ENCODE measurements around the gene AHRR.
"Not testable (repeated sequence)": the region's sequence is repeated elsewhere in the genome, so short reads cannot be mapped to it uniquely, and the experiment has no call there.

The AHRR gene

DNA sequence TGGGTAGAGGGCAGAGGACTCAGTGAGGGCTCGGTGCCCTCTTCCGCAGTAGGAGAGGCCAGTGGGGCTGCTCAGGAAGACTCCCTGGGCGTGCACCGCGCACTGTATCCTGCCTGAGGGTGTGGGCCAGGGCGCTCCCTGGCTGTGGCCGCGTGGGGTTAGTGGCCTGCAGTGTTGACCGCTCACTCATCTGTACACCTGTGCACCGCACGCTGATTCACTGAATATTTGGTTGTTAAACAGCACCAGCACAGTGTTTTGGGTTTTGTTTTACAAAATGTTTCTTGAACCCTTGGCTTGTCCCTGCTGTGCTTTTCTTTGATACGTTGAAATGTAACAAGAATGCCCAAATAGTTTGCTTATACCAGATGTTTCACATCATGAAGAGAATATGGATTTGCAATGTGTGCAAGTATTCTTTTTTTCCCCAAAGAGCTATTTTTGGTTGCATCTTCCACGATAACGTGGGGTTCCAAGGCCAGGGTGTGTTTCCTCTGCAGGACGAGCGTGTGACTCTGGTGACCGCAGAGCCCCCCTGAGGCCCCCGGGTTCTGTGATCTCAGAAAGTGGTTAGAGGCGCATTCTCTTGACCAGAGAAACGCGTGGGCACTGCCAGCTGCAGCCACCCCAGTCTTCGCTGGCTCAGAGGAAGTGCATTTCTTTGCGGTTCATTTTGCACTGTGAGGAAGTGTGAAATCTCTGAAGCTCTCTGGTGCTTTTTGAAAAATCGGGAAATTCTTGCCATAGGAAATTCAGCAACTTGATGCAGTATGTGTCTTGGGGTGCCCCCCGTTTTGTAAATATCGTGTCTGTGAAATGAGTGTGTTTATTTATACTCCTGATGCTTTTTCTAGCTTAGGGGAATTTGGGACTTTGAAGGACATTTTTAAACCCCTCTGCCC, 46.9 kb downstream of the AHRR start:
- no peak for DNase-seq (ENCODE audit: low read depth)

DNA sequence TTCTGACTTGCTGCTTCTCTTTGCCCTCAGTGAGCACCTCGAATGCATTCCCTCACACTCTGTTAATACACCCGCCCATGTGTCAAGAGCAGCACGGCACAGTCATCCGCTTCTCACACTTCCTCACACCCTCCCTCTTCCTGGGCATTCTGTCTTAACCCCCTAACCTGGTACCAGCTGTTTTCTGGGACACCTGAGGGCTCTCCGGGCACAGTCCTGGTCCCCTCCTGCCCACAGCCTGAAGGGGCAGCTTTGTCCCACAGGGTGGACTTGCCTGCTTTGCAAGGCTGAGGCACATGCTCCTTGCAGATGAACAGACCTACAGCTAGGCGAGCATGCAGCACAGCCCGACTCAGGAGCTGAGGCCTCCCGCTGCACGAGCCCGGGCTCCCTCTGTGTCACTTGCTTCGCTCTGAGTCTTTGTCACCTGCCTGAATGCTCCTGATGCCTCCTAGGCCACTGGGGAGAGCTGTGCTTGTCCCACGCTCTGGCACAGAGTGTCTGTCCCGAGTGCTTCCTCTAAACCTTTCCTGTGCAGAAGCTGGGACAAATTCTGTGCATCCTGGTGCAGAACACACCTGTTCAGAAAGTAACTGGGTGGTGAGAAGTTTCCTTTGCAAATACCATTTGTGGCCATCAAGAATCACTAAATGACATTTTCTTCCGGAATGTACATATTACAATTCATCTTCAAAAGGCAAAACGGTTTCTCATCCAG, 47.8 kb downstream of the AHRR start:
- DNase-seq (ENCODE audit: low read depth): no peak

DNA sequence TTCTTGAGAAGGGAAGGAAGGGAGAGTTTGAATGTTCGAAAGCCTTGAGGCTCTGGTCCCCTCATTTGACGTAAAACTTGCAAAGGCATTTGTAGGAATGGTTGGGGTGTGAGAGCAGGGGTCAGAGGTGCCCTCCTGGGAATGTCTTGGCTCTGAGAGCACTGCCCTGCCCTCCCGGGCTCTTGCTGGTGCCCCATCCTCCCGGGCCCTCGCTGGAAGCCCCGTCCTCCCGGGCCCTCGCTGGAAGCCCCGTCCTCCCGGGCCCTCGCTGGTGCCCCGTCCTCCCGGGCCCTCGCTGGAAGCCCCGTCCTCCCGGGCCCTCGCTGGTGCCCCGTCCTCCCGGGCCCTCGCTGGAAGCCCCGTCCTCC, 48.3 kb downstream of the AHRR start:
- DNase-seq (ENCODE audit: low read depth): not testable (repeated sequence)

DNA sequence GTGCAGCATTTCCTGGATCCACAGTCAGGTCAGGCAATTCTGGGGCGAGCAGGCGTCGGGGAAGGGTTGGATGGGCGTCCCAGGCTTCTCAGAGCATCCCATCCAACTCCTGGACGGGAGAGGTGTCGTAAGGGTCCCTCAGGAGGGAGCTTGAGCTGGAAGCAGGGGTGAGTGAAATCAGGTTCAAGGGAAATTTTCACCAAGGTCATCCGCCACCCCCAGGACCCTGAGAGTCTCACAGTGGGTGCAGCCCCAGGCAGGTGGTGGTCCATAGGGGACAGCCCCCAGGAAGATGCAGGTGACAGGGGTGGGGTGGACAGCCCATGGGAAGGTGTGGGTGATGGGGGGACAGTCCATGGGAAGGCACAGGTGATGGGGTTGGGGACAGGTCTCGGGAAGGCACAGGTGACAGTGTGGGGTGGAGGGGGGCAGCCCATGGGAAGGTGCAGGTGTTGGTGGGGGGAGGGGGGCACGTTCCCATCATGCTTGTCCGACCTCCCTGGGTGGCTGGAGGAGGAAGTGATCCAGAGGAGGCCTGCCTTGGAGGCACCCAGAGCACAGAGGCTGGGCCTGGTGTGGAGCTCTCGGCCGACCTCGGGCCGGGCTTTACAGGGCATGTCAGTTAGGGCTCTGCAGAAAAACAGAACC, 48.9 kb downstream of the AHRR start:
- no peak for DNase-seq (ENCODE audit: low read depth)

DNA sequence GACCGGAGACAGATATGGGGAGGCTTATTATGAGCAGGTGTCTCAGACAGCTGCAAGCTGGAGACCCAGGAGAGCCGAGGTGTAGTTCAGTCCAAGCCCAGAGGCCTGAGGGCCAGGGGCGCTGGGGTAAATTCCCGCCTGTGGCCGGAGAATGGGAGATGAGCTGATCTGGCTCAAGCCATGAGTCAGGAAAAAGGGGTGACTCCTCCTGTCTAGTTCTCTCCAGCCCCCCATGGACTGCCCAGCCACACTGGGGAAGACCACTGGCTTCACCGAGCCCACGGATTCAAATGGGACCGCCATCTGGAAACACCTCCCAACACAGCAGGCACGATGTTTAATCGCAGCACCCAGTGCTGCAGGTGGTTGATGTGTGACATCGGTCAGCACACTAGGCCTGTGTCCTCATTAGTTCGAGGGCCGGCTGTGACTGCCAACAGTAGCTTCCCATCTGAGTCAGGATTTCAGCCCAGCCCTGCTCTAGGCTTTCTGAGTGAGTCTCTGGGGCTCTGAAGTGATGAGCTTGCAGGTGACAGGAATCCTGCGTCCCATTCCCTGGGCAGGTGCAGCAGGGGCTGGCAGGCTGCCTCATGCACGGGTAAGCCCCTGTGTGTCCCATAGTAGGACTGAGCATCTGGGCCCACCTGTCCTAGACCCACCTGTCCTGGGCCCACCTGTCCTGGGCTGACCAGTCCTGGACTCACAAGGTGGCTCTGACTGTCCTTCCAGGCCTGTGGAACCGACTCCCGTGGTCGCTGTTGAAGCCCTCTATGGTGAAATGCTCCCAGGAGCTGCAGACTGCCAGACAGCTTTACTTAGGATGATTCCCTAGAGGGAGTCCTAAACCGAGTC, 49.7 kb downstream of the AHRR start:
- no peak for DNase-seq (ENCODE audit: low read depth)

DNA sequence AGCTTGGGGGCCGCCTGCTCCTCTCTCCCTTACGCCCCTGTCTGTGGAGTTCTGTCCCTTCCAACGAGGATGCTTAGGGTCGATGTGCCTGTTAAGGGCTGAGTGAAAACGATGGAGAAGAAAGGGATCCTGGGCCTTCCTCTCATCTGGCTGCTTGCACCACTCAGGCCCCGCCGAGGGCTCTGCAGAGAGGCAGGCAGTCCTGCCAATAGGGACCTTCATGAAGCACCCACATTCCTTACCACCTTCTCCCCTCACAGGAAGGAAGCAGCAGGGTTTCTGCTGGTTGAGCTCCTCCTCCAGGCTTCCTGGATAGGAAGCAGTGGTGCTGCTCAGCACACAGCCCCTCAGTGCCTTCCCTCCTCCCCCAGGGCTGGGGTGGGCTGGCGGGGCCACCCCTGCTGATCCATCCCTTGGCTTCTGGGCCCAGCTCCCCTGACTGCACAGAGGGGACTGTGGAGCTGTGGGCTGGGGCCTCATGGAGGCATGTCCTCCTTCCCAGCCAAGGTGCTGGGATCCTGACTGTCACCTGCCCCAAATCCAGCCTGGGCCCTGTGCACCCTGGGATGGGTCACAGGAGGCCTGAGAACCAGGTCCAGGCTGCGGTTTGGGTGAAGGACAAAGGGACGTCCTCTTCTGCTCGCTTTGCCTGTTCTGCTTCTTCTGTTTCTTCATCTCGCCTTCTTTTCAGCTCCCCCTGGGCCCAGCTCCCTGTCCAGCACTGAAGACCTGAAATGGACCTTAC, 50.5 kb downstream of the AHRR start:
- DNase-seq (ENCODE audit: low read depth): no peak

DNA sequence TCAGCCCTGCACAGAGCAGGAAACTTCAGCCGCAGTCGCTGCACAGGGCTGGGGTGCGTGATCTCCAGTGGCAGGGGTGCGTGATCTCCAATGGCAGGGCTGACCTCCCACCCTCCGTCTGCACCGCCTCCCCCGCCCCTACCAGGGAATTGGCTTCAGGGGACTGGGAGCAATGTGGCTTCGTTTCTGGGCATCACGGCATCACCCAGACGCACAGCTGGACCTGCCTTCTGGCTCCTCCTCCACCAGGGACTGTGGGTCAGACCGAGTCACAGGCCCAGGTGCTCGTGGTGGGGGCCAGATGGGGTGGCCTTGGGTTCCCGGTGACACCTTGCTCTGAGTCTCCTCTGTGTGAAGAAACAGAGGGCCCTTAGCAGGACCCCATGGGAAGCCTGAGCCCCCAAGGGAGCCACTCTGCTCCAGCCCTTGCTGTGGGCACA, 51.1 kb downstream of the AHRR start:
- no peak for DNase-seq (ENCODE audit: low read depth)

DNA sequence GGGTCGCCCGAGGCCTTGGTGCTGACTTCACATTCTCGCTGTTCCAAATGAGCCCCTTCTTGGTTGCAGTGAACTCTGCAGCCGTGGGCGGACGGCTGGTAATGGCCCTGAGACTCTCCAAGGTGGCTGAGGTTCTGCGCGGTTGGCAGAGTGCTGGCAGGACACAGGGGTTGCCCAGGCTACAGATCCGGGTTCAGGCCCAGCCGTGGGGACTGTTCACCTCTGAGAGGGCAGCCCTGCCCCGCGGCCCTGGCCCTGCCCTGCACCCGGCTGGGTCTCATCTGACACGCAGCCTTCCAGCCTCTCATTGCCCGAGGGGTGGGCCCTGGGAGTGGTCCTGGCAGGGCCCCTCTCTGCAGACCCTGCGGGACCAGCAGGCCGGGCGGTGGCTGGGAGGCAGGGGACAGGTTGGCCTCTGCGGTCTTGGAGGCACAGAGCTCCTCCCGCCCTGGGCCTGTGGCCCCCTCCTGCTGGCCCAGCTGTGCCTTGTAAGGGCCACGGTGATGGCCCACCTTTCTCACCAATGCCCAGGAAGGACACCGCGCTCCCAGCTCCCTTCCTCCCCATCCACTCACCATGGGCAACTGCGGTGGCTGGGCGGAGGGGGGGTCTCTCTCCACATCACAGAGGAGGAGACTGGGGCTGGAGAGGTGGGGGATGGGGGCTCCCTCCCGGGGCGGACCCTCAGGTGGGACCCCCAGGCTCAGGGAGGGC, 51.6 kb downstream of the AHRR start:
- no peak for DNase-seq (ENCODE audit: low read depth)

DNA sequence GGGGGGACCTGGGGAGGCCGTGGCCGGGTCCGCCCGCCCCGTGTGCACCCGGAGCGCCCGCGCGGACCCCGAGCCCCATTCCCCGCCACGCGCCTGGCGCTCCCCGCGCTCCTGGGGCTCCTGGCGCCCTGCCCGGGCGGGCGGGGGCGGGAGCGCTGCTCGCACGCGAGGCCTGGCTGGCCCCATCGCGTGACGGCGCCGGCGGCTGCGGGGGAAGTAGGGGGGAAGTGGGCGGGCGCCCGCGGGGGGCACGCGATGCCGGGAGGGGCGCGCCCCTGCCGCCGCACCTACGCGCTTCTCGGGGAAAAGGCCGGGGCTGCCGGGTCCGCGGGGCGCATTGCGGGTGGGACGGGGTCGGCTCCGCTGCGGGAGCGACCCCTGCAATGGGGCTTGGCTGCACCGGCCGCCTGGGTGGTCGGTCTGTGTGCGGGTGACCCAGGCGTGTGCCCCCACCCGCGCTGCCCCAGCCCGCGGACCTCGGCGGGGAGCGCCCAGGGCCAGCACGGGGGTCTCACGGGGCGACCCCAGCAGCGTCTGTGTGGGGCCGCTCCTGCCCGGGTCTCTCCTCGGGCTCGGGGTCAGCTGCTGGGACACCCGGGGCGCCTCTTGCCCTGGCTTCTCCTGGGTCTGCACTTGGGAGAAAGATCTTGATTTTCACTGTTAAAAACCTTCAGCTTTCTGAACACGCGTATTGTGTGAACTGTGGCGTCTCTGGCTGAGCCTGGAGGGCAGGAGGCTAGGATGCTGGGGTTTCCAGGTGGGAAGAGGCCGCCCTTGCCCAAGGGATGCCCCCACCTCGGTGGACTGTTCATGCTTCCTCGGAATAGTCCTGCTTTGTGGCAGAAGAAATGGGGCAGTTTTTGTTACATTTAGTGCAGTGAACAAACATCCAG, 52.4 kb downstream of the AHRR start:
- peak; percentile 24 for DNase-seq (ENCODE audit: low read depth)

DNA sequence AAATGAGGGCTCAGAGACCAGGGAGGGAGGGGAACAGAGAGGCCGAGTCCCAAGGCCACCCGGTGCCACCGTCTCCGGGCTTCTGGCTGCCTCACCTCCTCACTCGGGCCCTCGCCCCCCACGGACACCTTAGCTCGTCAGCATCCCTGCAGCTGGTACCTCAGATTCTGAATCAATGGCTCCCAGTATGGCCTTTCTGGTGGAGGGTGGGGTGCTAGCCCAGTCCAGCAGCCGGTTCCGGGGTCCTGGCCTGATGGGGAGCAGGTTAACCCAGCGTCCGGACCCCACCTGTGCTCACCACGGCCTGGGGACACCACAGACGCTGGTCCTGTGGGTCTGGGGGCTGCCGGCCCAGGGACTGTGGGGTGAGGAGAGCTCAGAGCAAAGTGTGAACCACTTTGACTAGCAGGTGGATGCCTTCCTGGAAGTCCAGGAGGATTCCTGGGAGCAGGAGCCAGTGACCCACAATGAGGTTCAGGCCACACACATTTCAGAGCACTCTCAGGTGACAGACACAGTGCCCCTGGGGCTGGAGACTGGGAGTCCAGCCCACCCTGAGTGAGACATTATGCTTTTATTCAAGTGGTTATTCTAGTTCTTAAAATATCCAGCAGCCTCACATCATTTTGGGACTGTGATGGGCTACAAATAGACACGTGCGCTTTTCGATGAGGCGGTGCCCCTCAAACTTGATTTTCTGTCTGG, 53.3 kb downstream of the AHRR start:
- no peak for DNase-seq (ENCODE audit: low read depth)

DNA sequence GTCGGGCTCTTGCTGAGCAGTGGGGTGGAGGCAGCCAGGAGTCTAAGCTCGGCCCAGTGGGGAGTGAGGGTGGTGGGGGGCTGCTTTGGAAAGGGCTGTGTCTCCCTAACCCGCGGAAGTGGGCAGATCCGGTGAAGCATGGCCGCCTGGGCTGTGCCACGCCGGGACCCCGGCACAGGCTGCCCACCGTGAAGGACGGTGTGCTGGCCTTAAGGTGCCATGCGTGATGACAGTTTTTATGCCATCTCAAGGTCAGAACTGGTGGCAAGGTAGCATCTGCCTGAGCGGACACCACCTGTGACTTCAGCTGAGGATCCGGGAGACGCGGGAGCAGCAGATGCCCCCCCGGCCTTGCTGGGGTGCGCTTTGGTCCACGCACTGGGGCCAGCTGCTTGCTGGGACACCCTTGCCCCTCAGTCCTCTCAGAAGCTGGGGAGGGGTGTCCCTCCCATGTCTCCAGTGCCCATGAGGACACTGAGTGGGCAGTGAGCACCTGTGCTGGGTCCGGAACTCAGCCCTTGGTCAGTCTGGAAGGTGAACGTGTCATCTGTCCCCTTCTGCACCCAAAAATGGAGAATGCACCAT, 53.9 kb downstream of the AHRR start:
- no peak for DNase-seq (ENCODE audit: low read depth)

DNA sequence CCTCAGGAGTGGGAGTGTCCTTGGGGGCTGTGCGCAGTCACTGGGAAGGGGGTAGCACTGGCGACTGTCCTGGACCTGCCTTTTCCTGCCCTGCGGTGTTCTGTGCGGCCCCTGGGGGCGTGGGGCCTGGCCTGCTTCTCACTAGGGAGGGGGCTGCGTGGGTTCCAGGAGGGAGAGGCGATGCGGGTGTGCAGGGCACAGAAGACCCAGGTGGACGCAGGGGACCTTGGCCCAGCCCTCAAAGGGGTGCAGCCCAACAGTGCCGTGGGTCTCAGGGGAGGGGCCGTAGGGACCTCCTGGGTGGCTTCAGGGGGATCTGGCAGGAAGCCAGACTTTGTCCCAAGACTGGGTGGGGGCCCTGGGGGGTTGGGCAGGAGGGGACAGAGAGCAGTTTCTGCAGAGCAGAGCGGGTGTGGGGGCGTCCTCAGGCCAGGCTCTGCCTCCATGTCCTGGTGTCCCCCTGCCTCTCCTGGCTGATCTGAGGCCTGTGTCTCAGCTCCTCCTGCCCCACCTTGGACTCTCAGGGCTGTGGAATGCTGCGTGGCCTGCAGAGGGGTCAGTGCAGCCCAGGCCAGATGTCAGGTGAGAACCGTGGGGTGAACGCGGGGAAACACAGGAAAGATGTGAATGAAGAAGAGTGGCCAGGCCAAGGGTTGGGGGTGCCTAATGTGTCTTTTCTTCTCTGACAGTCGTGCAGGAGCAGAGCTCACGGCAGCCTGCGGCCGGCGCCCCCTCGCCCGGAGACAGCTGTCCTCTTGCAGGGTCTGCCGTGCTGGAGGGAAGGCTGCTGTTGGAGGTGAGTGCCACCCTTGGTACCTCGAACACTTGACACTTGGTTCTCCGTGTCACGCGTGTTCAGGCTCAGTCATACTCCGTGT, 54.6 kb downstream of the AHRR start:
- DNase-seq (ENCODE audit: low read depth): no peak

DNA sequence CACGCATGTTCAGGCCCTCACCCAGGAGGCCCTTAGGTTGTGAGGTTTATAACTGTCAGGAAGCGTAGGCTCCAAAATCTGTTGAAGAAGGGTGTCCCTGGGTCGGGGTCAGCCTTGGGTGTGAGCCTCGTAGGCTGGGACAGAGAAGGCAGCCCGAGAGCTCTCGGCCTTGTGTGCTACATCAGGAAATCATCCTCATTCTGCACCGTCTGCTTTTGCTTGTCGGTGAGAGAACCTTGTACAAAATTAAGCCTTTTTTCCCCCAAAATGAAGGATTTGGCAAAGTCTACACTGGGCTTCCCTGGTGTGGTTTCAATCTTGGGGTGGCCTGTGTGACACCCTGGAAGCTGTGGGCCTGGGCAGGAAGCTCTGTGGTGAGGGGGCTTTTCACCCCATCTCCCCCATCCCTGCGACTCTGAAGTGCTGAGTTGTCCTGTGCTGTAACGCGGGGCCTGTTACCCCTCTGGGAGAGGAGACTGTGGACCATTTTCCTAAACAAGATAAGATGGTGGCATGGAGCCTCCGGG, 55.3 kb downstream of the AHRR start:
- no peak for DNase-seq (ENCODE audit: low read depth)

DNA sequence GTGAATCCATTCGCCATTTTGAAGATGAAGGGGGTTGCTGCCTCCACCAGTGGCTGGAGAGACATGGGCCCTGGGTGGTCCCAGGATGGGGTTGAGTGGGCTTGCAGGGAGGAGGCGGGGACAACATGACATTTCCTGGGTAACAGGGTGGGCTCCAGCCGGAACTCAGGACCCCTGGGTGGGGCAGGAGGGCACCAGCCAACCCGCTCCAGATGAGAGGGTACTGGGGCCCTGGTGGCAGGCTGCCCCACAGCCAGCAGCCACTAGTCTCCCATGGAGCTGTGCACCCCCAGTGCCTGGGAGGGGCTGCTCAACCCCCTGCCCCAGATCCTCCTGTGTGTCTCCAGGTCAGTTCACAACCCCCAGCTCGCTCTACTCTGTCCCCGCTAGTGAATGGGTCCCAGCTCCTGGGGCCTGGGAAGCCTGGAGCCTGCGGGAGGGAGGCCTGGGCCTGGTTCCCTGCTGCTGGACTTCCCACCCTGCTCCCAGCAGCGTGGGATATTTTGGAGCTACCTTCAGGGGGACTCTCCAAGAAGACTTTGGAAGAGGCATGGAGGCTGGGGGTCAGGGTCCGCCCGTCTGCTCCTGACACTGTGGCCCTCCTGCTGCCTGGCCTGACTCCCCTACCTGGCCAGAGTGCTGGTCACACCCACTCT, 55.9 kb downstream of the AHRR start:
- no peak for DNase-seq (ENCODE audit: low read depth)

DNA sequence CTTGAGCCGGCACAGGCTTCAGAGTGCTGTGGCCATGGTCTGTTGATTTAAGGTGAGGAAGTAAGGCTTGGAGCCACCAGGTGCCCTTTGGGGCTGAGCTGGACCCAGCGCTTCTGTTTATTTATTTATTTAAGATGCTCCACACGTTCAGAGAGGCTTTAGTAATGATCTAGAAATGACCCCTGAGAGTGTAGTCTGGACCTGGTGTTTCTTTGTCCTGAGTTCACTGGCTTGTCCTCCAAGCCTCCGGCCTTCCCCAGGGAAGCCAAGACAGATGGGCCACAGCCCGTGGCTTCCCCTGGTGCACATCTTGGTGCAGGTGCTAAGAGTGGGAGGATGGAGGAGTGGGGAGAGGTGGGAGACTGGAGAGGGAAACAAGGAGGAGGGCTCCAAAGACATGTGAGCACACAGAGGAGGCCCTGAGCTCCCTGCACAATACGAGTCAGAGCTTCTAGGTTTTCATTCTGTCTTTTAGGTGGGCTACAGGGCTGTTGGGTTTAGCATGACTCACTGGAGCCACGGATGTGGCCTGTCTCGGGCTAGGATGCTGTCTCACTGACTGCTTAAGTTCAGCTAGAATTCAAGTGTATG, 56.9 kb downstream of the AHRR start:
- no peak for DNase-seq (ENCODE audit: low read depth)
